Smooth muscle cell (in vitro differentiated cells): ENCODE measurements around the gene HDLBP. TPM values are rescaled to one million over a fixed set of nuclear protein-coding genes. Genes with fewer than 3 reads are reported as not detected.

ENCODE experiments used
- DNase-seq: peaks from one replicate; lab custom pipeline; 2025; ENCODE audit not compliant: unreplicated experiment; lab: John Stamatoyannopoulos, UW
- H2AFZ ChIP-seq: fragments of 200-600 bp; sonication (generic); 2 replicates; pipeline ENCODE4 v1.6.0; 2016; ENCODE audit warnings: antibody characterized with exemption, low read depth, mild to moderate bottlenecking
- H3F3A ChIP-seq: fragments of 200-600 bp; sonication (generic); 2 replicates; pipeline ENCODE4 v1.6.0; 2017; ENCODE audit warnings: antibody characterized with exemption, low read depth
- H3K27ac ChIP-seq: fragments of 200-600 bp; sonication (generic); 2 replicates; pipeline ENCODE4 v1.5.1; 2016; ENCODE audit warnings: low read depth, mild to moderate bottlenecking
- H3K27me3 ChIP-seq: fragments of 200-600 bp; sonication (generic); 2 replicates; pipeline ENCODE4 v1.6.1; 2016; ENCODE audit warnings: low read depth, mild to moderate bottlenecking
- H3K36me3 ChIP-seq: fragments of 200-600 bp; sonication (generic); 2 replicates; pipeline ENCODE4 v1.5.1; 2016; ENCODE audit warnings: low read depth
- H3K4me1 ChIP-seq: fragments of 200-600 bp; sonication (generic); 2 replicates; pipeline ENCODE4 v1.5.1; 2016; ENCODE audit warnings: low read depth
- H3K4me2 ChIP-seq: fragments of 200-600 bp; sonication (generic); 2 replicates; pipeline ENCODE4 v1.6.0; 2016; ENCODE audit warnings: mild to moderate bottlenecking
- H3K4me3 ChIP-seq: fragments of 200-600 bp; sonication (generic); 2 replicates; pipeline ENCODE4 v1.5.1; 2016; ENCODE audit warnings: mild to moderate bottlenecking
- H3K79me2 ChIP-seq: fragments of 200-600 bp; sonication (generic); 2 replicates; pipeline ENCODE4 v1.6.0; 2016; ENCODE audit warnings: low read depth, mild to moderate bottlenecking
- H3K9ac ChIP-seq: fragments of 200-600 bp; sonication (generic); 2 replicates; pipeline ENCODE4 v1.6.0; 2016; ENCODE audit warnings: low read depth
- H3K9me3 ChIP-seq: fragments of 200-600 bp; sonication (generic); replicated peaks from 2 replicates; pipeline ENCODE4 v1.5.1; 2016; ENCODE audit warnings: low read depth
- H4K20me1 ChIP-seq: fragments of 200-600 bp; sonication (generic); 2 replicates; pipeline ENCODE4 v1.6.0; 2016; ENCODE audit warnings: low read depth
- WGBS: methylation state at CpG from one replicate; pipeline ENCODE4 v1.1.7; 2016; ENCODE audit warnings: low lambda C conversion rate; 5-methylcytosine and 5-hydroxymethylcytosine counted together
- polyA plus RNA-seq: library from polyadenylated mRNA; unstranded; fragments of >200 nt; fragmentation: Nextera tagmentation; extraction: Ambion mirVana; gene quantifications from 2 replicates; pipeline ENCODE4 v1.2.1, GENCODE V29; 2016
- total RNA-seq: library from RNA; depleted of rRNA; stranded (reverse); fragments of >200 nt; gene quantifications from 2 replicates; pipeline ENCODE4 v1.2.3, GENCODE V29; 2014
- TF ChIP-seq, protein P1 (sequence below): fragments of 200-600 bp; sonication (generic); IDR thresholded peaks from 2 replicates; pipeline ENCODE4 v1.5.1; 2017; ENCODE audit warnings: borderline replicate concordance, mild to moderate bottlenecking, antibody characterized with exemption; ENCODE audit not compliant: insufficient read depth, poor library complexity, severe bottlenecking

HDLBP gene
- total and polyA plus RNA-seq, 2 experiments from 2014 or later = 504 to 545 TPM

DNA sequence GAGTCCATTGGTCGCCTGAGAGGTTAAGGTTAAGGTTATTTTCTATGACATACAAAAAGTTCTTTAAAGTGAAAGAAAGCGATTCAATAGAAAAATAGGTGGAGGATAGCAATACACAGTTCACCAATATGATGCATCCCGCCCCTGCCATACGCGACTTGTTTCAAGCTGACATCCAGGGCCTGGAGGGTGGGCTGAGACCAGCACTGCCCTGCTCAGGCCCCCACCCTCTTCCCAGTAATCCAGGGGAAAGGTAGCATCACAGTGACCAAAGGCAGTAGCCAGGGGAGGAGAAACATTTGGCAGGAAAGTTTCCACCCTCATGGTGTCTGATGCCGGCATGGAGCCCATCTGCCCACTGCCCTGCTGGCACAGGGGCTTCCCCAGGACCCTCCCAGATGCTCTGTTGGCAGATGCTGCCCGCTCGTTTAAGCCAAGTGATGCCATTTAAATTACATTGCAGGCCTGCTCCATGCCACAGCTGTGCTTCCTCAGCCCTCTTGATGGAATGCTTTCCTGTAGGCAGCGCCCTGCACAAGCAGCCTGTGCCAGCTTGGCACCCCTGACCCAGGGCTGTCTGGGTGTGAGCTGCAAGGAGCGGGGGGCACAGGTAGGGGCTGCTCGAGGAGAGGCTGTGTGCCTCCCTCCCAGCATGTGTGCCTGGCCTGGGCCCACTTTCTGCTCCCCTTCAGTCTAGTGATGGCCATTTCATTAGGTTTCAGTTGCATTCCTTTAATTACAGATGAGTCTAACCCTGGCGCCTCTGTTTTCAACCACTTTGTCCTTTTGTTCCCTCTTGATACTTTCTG is 137.7 kb downstream of the HDLBP start:
- H3K27me3 ChIP-seq = no peaks in the 10 kb centered on the region
- no peak overlapping the region for H3K9ac ChIP-seq
- TF ChIP-seq, protein P1, sequence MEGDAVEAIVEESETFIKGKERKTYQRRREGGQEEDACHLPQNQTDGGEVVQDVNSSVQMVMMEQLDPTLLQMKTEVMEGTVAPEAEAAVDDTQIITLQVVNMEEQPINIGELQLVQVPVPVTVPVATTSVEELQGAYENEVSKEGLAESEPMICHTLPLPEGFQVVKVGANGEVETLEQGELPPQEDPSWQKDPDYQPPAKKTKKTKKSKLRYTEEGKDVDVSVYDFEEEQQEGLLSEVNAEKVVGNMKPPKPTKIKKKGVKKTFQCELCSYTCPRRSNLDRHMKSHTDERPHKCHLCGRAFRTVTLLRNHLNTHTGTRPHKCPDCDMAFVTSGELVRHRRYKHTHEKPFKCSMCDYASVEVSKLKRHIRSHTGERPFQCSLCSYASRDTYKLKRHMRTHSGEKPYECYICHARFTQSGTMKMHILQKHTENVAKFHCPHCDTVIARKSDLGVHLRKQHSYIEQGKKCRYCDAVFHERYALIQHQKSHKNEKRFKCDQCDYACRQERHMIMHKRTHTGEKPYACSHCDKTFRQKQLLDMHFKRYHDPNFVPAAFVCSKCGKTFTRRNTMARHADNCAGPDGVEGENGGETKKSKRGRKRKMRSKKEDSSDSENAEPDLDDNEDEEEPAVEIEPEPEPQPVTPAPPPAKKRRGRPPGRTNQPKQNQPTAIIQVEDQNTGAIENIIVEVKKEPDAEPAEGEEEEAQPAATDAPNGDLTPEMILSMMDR = no peak
- no peaks in the 10 kb centered on the region for H3K36me3 ChIP-seq
- WGBS = 98% methylated on average over 12 of the region's 12 CpGs
- no peaks in the 10 kb centered on the region for H3F3A ChIP-seq
- H3K4me2 ChIP-seq = no peak overlapping the region
- no peaks in the 10 kb centered on the region for H4K20me1 ChIP-seq
- no peak for DNase-seq
- no peaks in the 10 kb centered on the region for H3K79me2 ChIP-seq
- H3K27ac ChIP-seq = no peak overlapping the region
- H2AFZ ChIP-seq = no peak overlapping the region
- no peak overlapping the region for H3K4me3 ChIP-seq
- H3K4me1 ChIP-seq = no peaks in the 10 kb centered on the region
- H3K9me3 ChIP-seq = no peaks in the 10 kb centered on the region

Other genes starting within 250 kb of the HDLBP start
- 27.3 and 38.6 TPM in 2 replicates for gene MTERF4, start 213.4 kb downstream of the HDLBP start, total RNA-seq
- gene MTERF4, start 213.4 kb downstream of the HDLBP start, polyA plus RNA-seq = 13.7 and 18.6 TPM in 2 replicates
- 2.6 and 8.9 TPM in 2 replicates for gene PASK, start 166.2 kb downstream of the HDLBP start, total RNA-seq
- 2.6 and 3.9 TPM in 2 replicates for gene PASK, start 166.2 kb downstream of the HDLBP start, polyA plus RNA-seq
- 44.3 and 54.3 TPM in 2 replicates for gene PPP1R7, start 165.2 kb downstream of the HDLBP start, total RNA-seq
- gene PPP1R7, start 165.2 kb downstream of the HDLBP start, polyA plus RNA-seq = 74.9 and 86.8 TPM in 2 replicates
- gene ANO7, start 127.0 kb downstream of the HDLBP start, total RNA-seq = 0.36 and 1.3 TPM in 2 replicates
- gene ANO7, start 127.0 kb downstream of the HDLBP start, polyA plus RNA-seq = 1.4 and 4.9 TPM in 2 replicates
- 443 and 523 TPM in 2 replicates for gene SEPTIN2, start 253 bp upstream of the HDLBP start, total RNA-seq
- gene SEPTIN2, start 253 bp upstream of the HDLBP start, polyA plus RNA-seq = 314 and 344 TPM in 2 replicates
- gene FARP2, start 40.6 kb upstream of the HDLBP start, total RNA-seq = 27.4 and 27.6 TPM in 2 replicates
- 15.9 and 18.4 TPM in 2 replicates for gene FARP2, start 40.6 kb upstream of the HDLBP start, polyA plus RNA-seq
- gene STK25, start 192.9 kb upstream of the HDLBP start, total RNA-seq = 202 and 212 TPM in 2 replicates
- gene STK25, start 192.9 kb upstream of the HDLBP start, polyA plus RNA-seq = 200 and 201 TPM in 2 replicates
- 33.5 and 34.9 TPM in 2 replicates for gene BOK, start 243.1 kb upstream of the HDLBP start, total RNA-seq
- gene BOK, start 243.1 kb upstream of the HDLBP start, polyA plus RNA-seq = 40.8 and 50.7 TPM in 2 replicates